ENCODE data around the gene RAC2.

DNA sequence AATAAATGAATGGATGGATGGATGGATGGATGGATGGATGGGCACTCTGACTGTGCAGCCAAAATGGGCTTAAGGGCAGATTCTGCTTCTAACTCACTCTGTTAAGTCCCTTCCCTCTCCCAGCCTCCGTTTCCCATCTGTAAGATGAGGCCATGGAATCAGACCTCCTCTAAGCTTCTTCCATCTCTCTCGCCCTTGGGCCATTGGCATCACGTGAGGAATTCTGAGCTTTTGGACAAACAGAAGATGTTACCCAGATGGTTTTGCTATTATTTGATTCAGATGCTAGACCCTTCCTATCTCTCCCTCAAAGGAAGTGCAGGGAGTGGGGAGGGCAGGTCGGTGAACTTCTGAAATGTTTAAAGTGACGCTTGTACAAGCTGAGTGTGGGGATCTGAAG, 34.2 kb upstream of the RAC2 start:
- TF ChIP-seq, protein P1, sequence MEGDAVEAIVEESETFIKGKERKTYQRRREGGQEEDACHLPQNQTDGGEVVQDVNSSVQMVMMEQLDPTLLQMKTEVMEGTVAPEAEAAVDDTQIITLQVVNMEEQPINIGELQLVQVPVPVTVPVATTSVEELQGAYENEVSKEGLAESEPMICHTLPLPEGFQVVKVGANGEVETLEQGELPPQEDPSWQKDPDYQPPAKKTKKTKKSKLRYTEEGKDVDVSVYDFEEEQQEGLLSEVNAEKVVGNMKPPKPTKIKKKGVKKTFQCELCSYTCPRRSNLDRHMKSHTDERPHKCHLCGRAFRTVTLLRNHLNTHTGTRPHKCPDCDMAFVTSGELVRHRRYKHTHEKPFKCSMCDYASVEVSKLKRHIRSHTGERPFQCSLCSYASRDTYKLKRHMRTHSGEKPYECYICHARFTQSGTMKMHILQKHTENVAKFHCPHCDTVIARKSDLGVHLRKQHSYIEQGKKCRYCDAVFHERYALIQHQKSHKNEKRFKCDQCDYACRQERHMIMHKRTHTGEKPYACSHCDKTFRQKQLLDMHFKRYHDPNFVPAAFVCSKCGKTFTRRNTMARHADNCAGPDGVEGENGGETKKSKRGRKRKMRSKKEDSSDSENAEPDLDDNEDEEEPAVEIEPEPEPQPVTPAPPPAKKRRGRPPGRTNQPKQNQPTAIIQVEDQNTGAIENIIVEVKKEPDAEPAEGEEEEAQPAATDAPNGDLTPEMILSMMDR (IDR thresholded peaks at IDR 0.05; ENCODE audit: poor library complexity), result no peak
- TF ChIP-seq EZH2 (IDR thresholded peaks at IDR 0.05; ENCODE audit: borderline replicate concordance) (no peak), EZH2phosphoT487 (IDR thresholded peaks at IDR 0.05; ENCODE audit: low read depth, severe bottlenecking, unreplicated experiment) (no peak)
